HepG2 (cell line): ENCODE results near the gene CELSR2. TPM values are rescaled to one million over a fixed set of nuclear protein-coding genes. Genes with fewer than 3 reads are reported as not detected.

Experiments
- AGO1 ChIP-seq: fragments of 200-400 bp; formaldehyde crosslinking; IDR thresholded peaks from 2 replicates; pipeline ENCODE4 v1.6.1; 2017; ENCODE audit warnings: mild to moderate bottlenecking, low read depth, low read length, moderate library complexity; ENCODE audit not compliant: poor library complexity, severe bottlenecking
- GATAD2A ChIP-seq: IDR thresholded peaks from 2 replicates; pipeline ENCODE4 v1.6.1; 2016
- HOMEZ ChIP-seq: IDR thresholded peaks from 2 replicates; pipeline ENCODE4 v1.6.1; 2016; ENCODE audit warnings: low read depth
- KAT2B ChIP-seq: fragments of 150-350 bp; IDR thresholded peaks from 2 replicates; pipeline ENCODE4 v1.6.1; 2014; ENCODE audit warnings: low read depth, low read length, borderline replicate concordance
- KMT2B ChIP-seq: IDR thresholded peaks from 2 replicates; pipeline ENCODE4 v1.6.1; 2016; ENCODE audit warnings: missing genetic modification reagents, missing compliant biosample characterization
- MTF1 ChIP-seq: sonication (generic); formaldehyde crosslinking; IDR thresholded peaks from 2 replicates; pipeline ENCODE4 v1.5.0; 2020; ENCODE audit warnings: missing genetic modification reagents
- NFYB ChIP-seq: sonication (generic); formaldehyde crosslinking; IDR thresholded peaks from 2 replicates; pipeline ENCODE4 v1.4.0; 2020; ENCODE audit warnings: missing genetic modification reagents
- RXRA ChIP-seq: sonication (generic); formaldehyde crosslinking; IDR thresholded peaks from 2 replicates; pipeline ENCODE4 v1.5.1; 2020; ENCODE audit warnings: missing genetic modification reagents
- SIN3B ChIP-seq: fragments of 150-350 bp; IDR thresholded peaks from 2 replicates; pipeline ENCODE4 v1.6.1; 2014; ENCODE audit warnings: low read length
- TMF1 ChIP-seq: sonication (generic); formaldehyde crosslinking; IDR thresholded peaks from 2 replicates; pipeline ENCODE4 v1.8.1; 2022; ENCODE audit warnings: low read depth, missing genetic modification reagents
- ZC3H13 ChIP-seq: sonication (generic); formaldehyde crosslinking; IDR thresholded peaks from 2 replicates; pipeline ENCODE4 v1.8.1; 2023; ENCODE audit warnings: mild to moderate bottlenecking, missing genetic modification reagents, moderate library complexity
- ZFP91 ChIP-seq: sonication (generic); formaldehyde crosslinking; IDR thresholded peaks from 2 replicates; pipeline ENCODE4 v1.9.0; 2022; ENCODE audit warnings: missing genetic modification reagents, mild to moderate bottlenecking, borderline replicate concordance
- ZNF18 ChIP-seq: sonication (generic); formaldehyde crosslinking; IDR thresholded peaks from 2 replicates; pipeline ENCODE4 v1.8.0; 2022; ENCODE audit warnings: mild to moderate bottlenecking, missing genetic modification reagents; ENCODE audit not compliant: insufficient replicate concordance
- ZNF354B ChIP-seq: sonication (generic); formaldehyde crosslinking; IDR thresholded peaks from 2 replicates; pipeline ENCODE4 v1.8.0; 2022; ENCODE audit warnings: mild to moderate bottlenecking, missing genetic modification reagents
- ZNF501 ChIP-seq: sonication (generic); formaldehyde crosslinking; IDR thresholded peaks from 2 replicates; pipeline ENCODE4 v1.5.1; 2020; ENCODE audit warnings: mild to moderate bottlenecking, moderate library complexity, missing genetic modification reagents
- ZNF510 ChIP-seq: sonication (generic); formaldehyde crosslinking; IDR thresholded peaks from 2 replicates; pipeline ENCODE4 v1.4.0; 2020; ENCODE audit warnings: low read depth, mild to moderate bottlenecking, missing genetic modification reagents
- ZNF619 ChIP-seq: sonication (generic); formaldehyde crosslinking; IDR thresholded peaks from 2 replicates; pipeline ENCODE4 v1.4.0; 2020; ENCODE audit warnings: mild to moderate bottlenecking, missing genetic modification reagents
- ZNF709 ChIP-seq: sonication (generic); formaldehyde crosslinking; IDR thresholded peaks from 2 replicates; pipeline ENCODE4 v1.5.0; 2020; ENCODE audit warnings: mild to moderate bottlenecking, missing genetic modification reagents
- ZNF710 ChIP-seq: sonication (generic); formaldehyde crosslinking; IDR thresholded peaks from 2 replicates; pipeline ENCODE4 v1.5.0; 2020; ENCODE audit warnings: mild to moderate bottlenecking, missing genetic modification reagents, borderline replicate concordance
- ZNF770 ChIP-seq: sonication (generic); formaldehyde crosslinking; IDR thresholded peaks from 2 replicates; pipeline ENCODE4 v1.5.0; 2020; ENCODE audit warnings: mild to moderate bottlenecking, missing genetic modification reagents
- polyA plus RNA-seq, 8 experiments: library from polyadenylated mRNA; depleted of rRNA in 3 of 8; stranded (reverse) in 7 of 8; unstranded in 1 of 8; fragments of >200 nt; fragmentation: Illumina TruSeq in 4 of 8; extraction: Trizol in 4 of 8; gene quantifications; 2 replicates each; pipeline versions ENCODE4 v1.2.1 to v1.2.3, GENCODE V29; 2011 to 2016; ENCODE audit warnings: low read depth in 4 of 8, missing spikeins in 1 of 8, mixed read lengths in 1 of 8; ENCODE audit not compliant: insufficient read depth in 1 of 8
- total RNA-seq, 5 experiments: library from RNA; depleted of rRNA; stranded (reverse); fragments of >200 nt; fragmentation: Illumina TruSeq; extraction: Trizol; gene quantifications; 2 replicates each; pipeline ENCODE4 v1.2.3, GENCODE V29; 2016; ENCODE audit warnings: low read depth in 1 of 5

The CELSR2 gene
- total and polyA plus RNA-seq, 2 of the 13 experiments (the other 11 are each of a cell fraction or from before 2014, with no cell fraction given), result 4.0 to 6.6 TPM

GRCh38 chr1:109274533-109275476 is 25.5 kb downstream of the CELSR2 start (continued):
- TF ChIP-seq RXRA (CRISPR knock-in tag), result peak; percentile 82
- TF ChIP-seq TMF1 (CRISPR knock-in tag), result no peak
- TF ChIP-seq ZC3H13 (CRISPR knock-in tag), result no peak; the same call in 1 of the 2 replicates
- TF ChIP-seq NFYB, result peak; percentile 44
- TF ChIP-seq KAT2B, result no peak
- TF ChIP-seq ZNF619, result no peak
- TF ChIP-seq ZNF770, result peak; percentile 25
- TF ChIP-seq AGO1, result no peak
- no peak for TF ChIP-seq ZNF710 (CRISPR knock-in tag)
- no peak for TF ChIP-seq ZNF709
- TF ChIP-seq ZNF18 (CRISPR knock-in tag), result no peak
- TF ChIP-seq SIN3B, result no peak
- no peak for TF ChIP-seq HOMEZ
- no peak for TF ChIP-seq ZNF510
- no peak for TF ChIP-seq MTF1 (CRISPR knock-in tag)
- peak; percentile 32; the same call in 1 of the 2 replicates for TF ChIP-seq ZNF501 (CRISPR knock-in tag)
- no peak for TF ChIP-seq KMT2B (CRISPR knock-in tag)
- TF ChIP-seq GATAD2A, result peak; percentile 82
- no peak for TF ChIP-seq ZNF354B (CRISPR knock-in tag)
- peak; percentile 71; the same call in 1 of the 2 replicates for TF ChIP-seq ZFP91
